GM23248 (cell line): Measurements from ENCODE around the gene ELMO1. TPM values are rescaled to one million over a fixed set of nuclear protein-coding genes. Genes with fewer than 3 reads are reported as not detected.

Source experiments
- DNase-seq: peaks from one replicate; pipeline ENCODE4 v3.0.0-alpha.2; 2015
- H2AFZ ChIP-seq: fragments of 200-600 bp; sonication (generic); 2 replicates; pipeline ENCODE4 v1.6.1; 2016; ENCODE audit warnings: antibody characterized with exemption
- H3F3A ChIP-seq: fragments of 200-600 bp; sonication (generic); 2 replicates; pipeline ENCODE4 v1.6.1; 2016; ENCODE audit warnings: mild to moderate bottlenecking, antibody characterized with exemption, mixed run types; ENCODE audit not compliant: insufficient read depth
- H3K27ac ChIP-seq: fragments of 200-600 bp; sonication (generic); 2 replicates; pipeline ENCODE4 v1.5.1; 2016; ENCODE audit warnings: mild to moderate bottlenecking
- H3K27me3 ChIP-seq: fragments of 200-600 bp; sonication (generic); replicated peaks from 2 replicates; pipeline ENCODE4 v1.6.1; 2016; ENCODE audit warnings: mild to moderate bottlenecking; ENCODE audit not compliant: insufficient read depth
- H3K36me3 ChIP-seq: fragments of 200-600 bp; sonication (generic); 2 replicates; pipeline ENCODE4 v1.6.1; 2016; ENCODE audit warnings: low read depth, mild to moderate bottlenecking
- H3K4me1 ChIP-seq: fragments of 200-600 bp; sonication (generic); 2 replicates; pipeline ENCODE4 v1.6.1; 2016; ENCODE audit warnings: mild to moderate bottlenecking; ENCODE audit not compliant: insufficient read depth
- H3K4me2 ChIP-seq: fragments of 200-600 bp; sonication (generic); one replicate; pipeline ENCODE4 v1.6.1; 2016; ENCODE audit warnings: mild to moderate bottlenecking; ENCODE audit not compliant: unreplicated experiment
- H3K4me3 ChIP-seq: fragments of 200-600 bp; sonication (generic); 2 replicates; pipeline ENCODE4 v1.5.1; 2016; ENCODE audit warnings: mild to moderate bottlenecking
- H3K79me2 ChIP-seq: fragments of 200-600 bp; sonication (generic); 2 replicates; pipeline ENCODE4 v1.6.1; 2016; ENCODE audit warnings: mild to moderate bottlenecking; ENCODE audit not compliant: insufficient read depth
- H3K9ac ChIP-seq: fragments of 200-600 bp; sonication (generic); 2 replicates; pipeline ENCODE4 v1.6.1; 2016; ENCODE audit warnings: mild to moderate bottlenecking
- H3K9me2 ChIP-seq: fragments of 200-600 bp; sonication (generic); 2 replicates; pipeline ENCODE4 v1.6.1; 2016; ENCODE audit warnings: mixed run types, mild to moderate bottlenecking, moderate library complexity; ENCODE audit not compliant: insufficient read depth
- H3K9me3 ChIP-seq: fragments of 200-600 bp; sonication (generic); one replicate; pipeline ENCODE4 v1.6.1; 2017; ENCODE audit warnings: low read depth
- H4K20me1 ChIP-seq: fragments of 200-600 bp; sonication (generic); 2 replicates; pipeline ENCODE4 v1.6.0; 2016; ENCODE audit not compliant: insufficient read depth
- EZH2 ChIP-seq: fragments of 200-600 bp; sonication (generic); IDR thresholded peaks from 2 replicates; pipeline ENCODE4 v1.6.1; 2018; ENCODE audit warnings: antibody characterized with exemption, mild to moderate bottlenecking; ENCODE audit not compliant: insufficient read depth, poor library complexity, severe bottlenecking
- EZH2phosphoT487 ChIP-seq: fragments of 200-600 bp; sonication (generic); IDR thresholded peaks from 2 replicates; pipeline ENCODE4 v1.6.1; 2018; ENCODE audit warnings: antibody characterized with exemption, moderate library complexity, mild to moderate bottlenecking, low read depth; ENCODE audit not compliant: insufficient read depth
- WGBS, 2 experiments: methylation state at CpG; one replicate each; pipeline ENCODE4 v1.1.6; 2015 to 2017; ENCODE audit warnings: low lambda C conversion rate in 2 of 2, low coverage in 1 of 2; ENCODE audit errors: missing lambda C conversion rate in 2 of 2; 5-methylcytosine and 5-hydroxymethylcytosine counted together
- in situ Hi-C: fragments of 300-500 bp; cut with MboI; formaldehyde crosslinking; loops from 2 replicates; pipeline ENCODE4 v1.15.0; 2020
- polyA plus RNA-seq: library from polyadenylated mRNA; unstranded; fragments of >200 nt; fragmentation: Nextera tagmentation; extraction: Ambion mirVana; gene quantifications from 2 replicates; pipeline ENCODE4 v1.2.1, GENCODE V29; 2016
- total RNA-seq: library from RNA; depleted of rRNA; stranded (reverse); fragments of >200 nt; shearing (Covaris generic); gene quantifications from 2 replicates; pipeline ENCODE4 v1.2.3, GENCODE V29; 2014

ELMO1 gene
- total and polyA plus RNA-seq, 2 experiments from 2014 or later: not detected

DNA sequence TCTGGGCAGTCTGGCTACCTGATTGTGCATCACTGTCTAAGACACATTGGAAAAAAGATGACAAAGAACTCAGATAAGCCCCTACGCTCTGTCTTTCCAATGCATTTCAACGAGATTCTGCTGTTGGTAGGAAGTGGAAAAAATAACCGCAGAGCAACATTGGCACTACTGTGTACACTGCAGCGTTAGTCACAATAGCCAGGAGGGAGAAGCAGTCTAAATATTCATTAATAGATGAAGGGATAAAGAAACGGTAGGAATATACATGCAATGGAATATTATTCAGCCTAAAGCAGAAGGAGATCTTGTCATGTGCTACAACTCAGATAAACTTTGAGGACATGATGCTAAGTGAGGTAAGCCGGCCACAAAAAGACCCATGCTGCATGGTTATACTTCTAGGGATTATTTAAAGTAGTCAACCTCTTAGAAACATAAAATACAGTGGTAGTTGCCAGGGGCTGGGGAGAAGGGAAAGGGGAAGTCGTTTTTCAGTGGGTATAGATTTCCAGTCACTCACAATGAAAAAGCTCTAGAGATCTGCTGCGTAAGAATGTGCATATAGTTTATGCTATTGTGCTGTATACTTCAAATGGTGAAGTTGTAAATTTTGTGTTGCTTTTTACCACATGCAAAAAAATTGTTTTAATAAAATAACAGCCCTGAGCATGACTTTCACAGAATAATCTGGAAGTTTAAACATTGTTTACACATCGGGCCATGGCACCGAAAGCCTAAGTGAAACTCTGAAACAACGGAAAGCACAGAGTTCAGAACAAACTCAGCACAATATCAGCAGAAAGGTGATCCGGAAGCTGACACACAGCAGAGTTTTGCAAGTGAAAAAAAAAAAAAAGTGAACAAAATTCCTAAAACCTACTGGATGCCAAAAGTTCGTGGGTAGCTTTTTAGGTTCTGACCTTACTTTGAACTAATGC, 40.1 kb downstream of the ELMO1 start:
- no peak overlapping the region for H3K9ac ChIP-seq
- no peaks in the 10 kb centered on the region for H4K20me1 ChIP-seq
- H3K4me1 ChIP-seq: no peaks in the 10 kb centered on the region
- no peaks in the 10 kb centered on the region for H3K9me2 ChIP-seq
- TF ChIP-seq EZH2: no peak
- no peak for TF ChIP-seq EZH2phosphoT487
- H3K9me3 ChIP-seq: no peaks in the 10 kb centered on the region
- H3F3A ChIP-seq: no peaks in the 10 kb centered on the region
- in situ Hi-C loops: no loop called here
- DNase-seq: no peak
- no peaks in the 10 kb centered on the region for H3K79me2 ChIP-seq
- no peak overlapping the region for H3K4me2 ChIP-seq
- no peak overlapping the region for H2AFZ ChIP-seq
- no peaks in the 10 kb centered on the region for H3K27me3 ChIP-seq
- H3K4me3 ChIP-seq: no peak overlapping the region
- H3K27ac ChIP-seq: no peak overlapping the region
- H3K36me3 ChIP-seq: no peaks in the 10 kb centered on the region
- 43 to 46% methylated on average over 13 of the region's 13 CpGs for WGBS, 2 experiments

DNA sequence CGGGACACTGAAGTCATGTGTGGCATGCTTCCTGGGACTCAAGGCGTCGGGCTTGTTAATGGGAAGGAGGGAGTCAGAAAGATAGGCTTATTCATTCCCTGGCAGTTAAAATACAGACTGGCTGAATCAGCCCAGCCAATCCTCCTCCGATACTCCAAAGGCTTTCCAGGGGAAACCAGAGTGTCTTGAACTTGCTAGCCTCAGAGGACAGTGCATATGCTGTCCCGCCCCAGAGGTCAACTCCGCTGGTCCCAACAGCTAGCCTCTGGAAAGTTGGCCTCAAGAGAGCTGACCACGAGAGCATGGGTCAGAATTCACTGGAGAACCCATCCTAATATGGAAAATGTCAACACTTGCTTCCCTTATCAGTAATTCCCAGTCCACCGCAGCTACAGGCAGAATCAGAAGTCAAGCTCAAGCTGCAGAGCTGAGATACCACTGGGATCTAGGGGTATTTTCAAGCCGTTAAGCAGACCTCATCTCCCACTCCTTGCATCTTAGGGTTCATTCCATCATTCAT, 43.0 kb downstream of the ELMO1 start:
- H3K79me2 ChIP-seq: no peaks in the 10 kb centered on the region
- no peak overlapping the region for H2AFZ ChIP-seq
- TF ChIP-seq EZH2 (no peak), EZH2phosphoT487 (no peak)
- H3K4me1 ChIP-seq: no peaks in the 10 kb centered on the region
- H3K4me2 ChIP-seq: no peak overlapping the region
- DNase-seq: no peak
- no peaks in the 10 kb centered on the region for H3K9me2 ChIP-seq
- no peak overlapping the region for H3K9ac ChIP-seq
- H3K36me3 ChIP-seq: no peaks in the 10 kb centered on the region
- in situ Hi-C loops: no loop called here
- H3K9me3 ChIP-seq: no peaks in the 10 kb centered on the region
- 6 to 9% methylated on average over 9 of the region's 9 CpGs for WGBS, 2 experiments
- no peaks in the 10 kb centered on the region for H3F3A ChIP-seq
- no peak overlapping the region for H3K4me3 ChIP-seq
- H3K27me3 ChIP-seq: no peaks in the 10 kb centered on the region
- no peak overlapping the region for H3K27ac ChIP-seq
- no peaks in the 10 kb centered on the region for H4K20me1 ChIP-seq

DNA sequence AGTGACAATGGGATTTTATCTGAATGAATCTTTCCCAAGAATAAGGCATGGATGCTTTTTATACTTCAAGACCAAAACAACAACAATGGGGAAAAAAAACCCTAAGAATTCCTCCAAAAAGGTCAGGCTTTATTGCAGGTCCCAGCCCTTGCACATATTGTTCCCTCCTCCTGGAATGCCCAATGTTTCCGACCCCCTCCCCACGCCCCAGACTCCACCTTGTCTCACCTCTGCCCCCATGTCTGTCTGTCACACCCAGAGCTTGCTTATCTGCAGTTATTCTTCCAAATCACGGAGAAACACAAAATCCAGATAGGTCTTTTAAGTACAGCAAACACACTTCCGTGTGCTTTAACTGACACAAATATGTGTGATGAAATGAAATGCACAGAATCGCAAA, 43.5 kb downstream of the ELMO1 start:
- WGBS, 2 experiments: 0% methylated on average over 5 of the region's 5 CpGs
- no peaks in the 10 kb centered on the region for H3K27me3 ChIP-seq
- H3K9me3 ChIP-seq: no peaks in the 10 kb centered on the region
- no peaks in the 10 kb centered on the region for H3K79me2 ChIP-seq
- no peaks in the 10 kb centered on the region for H3F3A ChIP-seq
- no peak overlapping the region for H3K4me2 ChIP-seq
- no peak overlapping the region for H3K9ac ChIP-seq
- H2AFZ ChIP-seq: no peak overlapping the region
- in situ Hi-C loops: no loop called here
- no peaks in the 10 kb centered on the region for H4K20me1 ChIP-seq
- H3K9me2 ChIP-seq: no peaks in the 10 kb centered on the region
- H3K4me3 ChIP-seq: no peak overlapping the region
- H3K27ac ChIP-seq: no peak overlapping the region
- H3K36me3 ChIP-seq: no peaks in the 10 kb centered on the region
- no peak for TF ChIP-seq EZH2phosphoT487
- no peak for TF ChIP-seq EZH2
- DNase-seq: no peak
- H3K4me1 ChIP-seq: no peaks in the 10 kb centered on the region

DNA sequence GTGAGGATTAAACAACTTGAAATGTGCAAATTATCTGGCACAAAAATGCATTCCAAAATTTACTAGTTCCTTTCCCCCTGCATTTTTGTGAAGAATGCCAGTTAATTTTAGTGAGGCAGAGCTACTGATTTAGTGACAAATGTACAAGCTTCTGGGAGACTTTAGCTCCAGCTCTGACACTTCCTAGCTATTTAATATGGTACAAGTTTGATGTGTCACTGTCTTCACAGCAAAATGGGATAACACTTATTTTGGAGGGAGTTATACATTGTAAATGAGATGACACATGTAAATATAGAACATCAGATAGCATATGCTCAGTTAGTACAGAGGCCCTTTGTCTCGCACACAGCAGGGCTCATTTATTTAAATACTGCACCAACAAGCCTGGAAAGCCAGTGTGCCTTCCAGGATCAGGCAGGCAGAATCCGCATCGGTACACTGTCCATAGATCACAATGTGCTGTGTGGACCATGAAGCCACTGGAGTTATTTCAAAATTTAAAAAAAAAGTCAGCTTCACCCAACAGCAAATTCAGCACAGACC, 48.7 kb downstream of the ELMO1 start:
- TF ChIP-seq EZH2phosphoT487: no peak
- TF ChIP-seq EZH2: no peak

More for the DNA sequence above, 48.7 kb downstream of the ELMO1 start:
- Histone ChIP-seq H3F3A (no peaks in the 10 kb centered on the region), H3K27me3 (no peaks in the 10 kb centered on the region), H3K9me2 (no peaks in the 10 kb centered on the region), H3K4me2 (no peak overlapping the region), H3K4me3 (no peak overlapping the region), H3K4me1 (no peaks in the 10 kb centered on the region), H3K9me3 (no peaks in the 10 kb centered on the region), H3K36me3 (no peaks in the 10 kb centered on the region), H3K9ac (no peak overlapping the region), H2AFZ (no peak overlapping the region), H3K79me2 (no peaks in the 10 kb centered on the region), H3K27ac (no peak overlapping the region), H4K20me1 (no peaks in the 10 kb centered on the region)
- no peak for DNase-seq
- in situ Hi-C loops: no loop called here
- WGBS, 2 experiments: 20 to 23% methylated on average over 3 of the region's 3 CpGs
